Activated T-cell treated with anti-CD3 and anti-CD28 coated beads, Interleukin-2, amount 50 U/mL, for 72 hours (primary cell): ENCODE results near the gene BAG2. TPM values are rescaled to one million over a fixed set of nuclear protein-coding genes. Genes with fewer than 3 reads are reported as not detected.

ENCODE experiments used
- ATAC-seq, 2 donors: fragments of 150-1000 bp; cut with Tn5 transposase; replicated peaks in 1 of 2; 2 replicates each; pipeline ENCODE4 v1.10.0; 2021; ENCODE audit warnings: moderate library complexity in 2 of 2, mild to moderate bottlenecking in 1 of 2
- DNase-seq, 2 donors: peaks; one replicate each; pipeline ENCODE4 v3.0.0; 2021 to 2022; ENCODE audit warnings: mixed read lengths in 1 of 2
- H3K27ac Mint-ChIP-seq: one replicate; pipeline ENCODE4 v1.8.0; 2022; ENCODE audit warnings: mild to moderate bottlenecking, moderate library complexity, mixed read lengths
- H3K27me3 Mint-ChIP-seq: one replicate; pipeline ENCODE4 v1.8.0; 2022; ENCODE audit warnings: low read depth, mixed read lengths
- H3K36me3 Mint-ChIP-seq, 2 donors: one replicate each; pipeline ENCODE4 v1.8.0; 2022; ENCODE audit warnings: mixed read lengths in 2 of 2, mild to moderate bottlenecking in 1 of 2; ENCODE audit not compliant: insufficient read depth in 2 of 2
- H3K4me1 Mint-ChIP-seq: one replicate; pipeline ENCODE4 v1.8.0; 2022; ENCODE audit warnings: low read depth, mixed read lengths
- H3K4me3 Mint-ChIP-seq, 2 donors: one replicate each; pipeline ENCODE4 v1.8.0; 2022; ENCODE audit warnings: mild to moderate bottlenecking in 2 of 2, mixed read lengths in 2 of 2, moderate library complexity in 2 of 2
- H3K9me3 Mint-ChIP-seq, 2 donors: one replicate each; pipeline ENCODE4 v1.8.0; 2022; ENCODE audit warnings: mixed read lengths in 2 of 2
- total RNA-seq, 2 donors: library from RNA; stranded (reverse); gene quantifications; one replicate each; pipeline ENCODE4 v1.2.3, GENCODE V29; 2022

Gene BAG2
- total RNA-seq, 2 donors from 2014 or later, result 5.5 to 5.8 TPM

- Mint-ChIP-seq H3K27me3 (no peaks in the 10 kb centered on the region), H3K27ac (peak overlapping the region; percentile 37), H3K36me3 (peaks cover 0 to 14% of the 10 kb centered on the region in 2 donors), H3K4me3 (no peak overlapping the region), H3K9me3 (no peaks in the 10 kb centered on the region), H3K4me1 (peaks cover 6% of the 10 kb centered on the region)
- no peak for DNase-seq
- ATAC-seq, result no peak
Observed at GRCh38 chr6:57182017-57182432, 9.9 kb downstream of the BAG2 start.

DNA sequence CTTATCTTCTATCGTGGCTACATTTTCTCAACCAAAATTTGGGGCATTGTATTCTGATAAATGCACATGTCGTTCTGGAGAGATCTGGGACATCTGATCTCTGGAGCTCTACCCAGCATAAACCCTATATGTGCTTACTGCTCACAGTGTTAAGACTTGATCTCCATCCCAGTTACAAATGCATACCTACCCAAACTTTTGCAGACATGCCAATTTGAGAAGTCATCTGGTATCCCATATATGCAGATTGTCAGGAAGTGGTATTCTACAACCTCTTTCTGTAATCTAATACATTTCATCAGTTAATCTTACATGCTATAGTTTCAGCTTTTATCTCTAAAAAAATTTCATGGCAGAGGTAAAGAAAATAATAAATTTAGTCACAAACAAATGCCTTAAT is 11.2 kb downstream of the BAG2 start:
- H3K4me3 Mint-ChIP-seq, result no peak overlapping the region
- no peak for ATAC-seq
- no peak for DNase-seq
- H3K27me3 Mint-ChIP-seq, result no peaks in the 10 kb centered on the region
- H3K4me1 Mint-ChIP-seq, result peaks cover 6% of the 10 kb centered on the region
- no peak overlapping the region for H3K27ac Mint-ChIP-seq
- peaks cover 0 to 14% of the 10 kb centered on the region in 2 donors for H3K36me3 Mint-ChIP-seq
- H3K9me3 Mint-ChIP-seq, result no peaks in the 10 kb centered on the region

- ATAC-seq, result no peak
Observed at GRCh38 chr6:57190140-57190539, 18.0 kb downstream of the BAG2 start.

DNA sequence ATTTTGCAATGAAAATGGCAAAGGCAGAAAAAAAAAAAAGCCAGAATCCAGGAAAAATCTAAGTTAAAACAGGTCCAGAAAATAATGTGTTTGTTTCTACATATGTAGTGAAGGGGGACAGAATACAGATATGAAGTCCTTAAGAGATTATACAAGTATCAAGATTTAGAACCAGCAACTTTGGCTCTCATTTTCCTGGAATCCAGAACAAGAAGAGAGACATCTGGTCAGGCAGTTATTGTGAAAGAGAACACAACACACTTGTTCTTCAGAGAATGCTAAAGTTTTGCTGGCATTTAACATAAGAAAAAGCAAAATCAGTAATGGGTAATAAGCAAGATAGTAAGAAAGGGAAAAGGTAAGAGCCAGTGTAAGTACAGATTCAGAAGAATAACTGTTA is 21.1 kb downstream of the BAG2 start:
- no peaks in the 10 kb centered on the region for H3K4me1 Mint-ChIP-seq
- DNase-seq (no peak), ATAC-seq (no peak)
- no peaks in the 10 kb centered on the region for H3K9me3 Mint-ChIP-seq
- no peak overlapping the region for H3K4me3 Mint-ChIP-seq
- peaks cover 0 to 6% of the 10 kb centered on the region in 2 donors for H3K36me3 Mint-ChIP-seq
- H3K27ac Mint-ChIP-seq, result no peak overlapping the region
- H3K27me3 Mint-ChIP-seq, result no peaks in the 10 kb centered on the region

More at GRCh38 chr6:57190140-57190539, 18.0 kb downstream of the BAG2 start:
- Mint-ChIP-seq H3K4me1 (no peaks in the 10 kb centered on the region), H3K4me3 (no peak overlapping the region), H3K9me3 (no peaks in the 10 kb centered on the region), H3K27me3 (no peaks in the 10 kb centered on the region), H3K36me3 (peaks cover 0 to 6% of the 10 kb centered on the region in 2 donors), H3K27ac (no peak overlapping the region)
- no peak for DNase-seq

DNA sequence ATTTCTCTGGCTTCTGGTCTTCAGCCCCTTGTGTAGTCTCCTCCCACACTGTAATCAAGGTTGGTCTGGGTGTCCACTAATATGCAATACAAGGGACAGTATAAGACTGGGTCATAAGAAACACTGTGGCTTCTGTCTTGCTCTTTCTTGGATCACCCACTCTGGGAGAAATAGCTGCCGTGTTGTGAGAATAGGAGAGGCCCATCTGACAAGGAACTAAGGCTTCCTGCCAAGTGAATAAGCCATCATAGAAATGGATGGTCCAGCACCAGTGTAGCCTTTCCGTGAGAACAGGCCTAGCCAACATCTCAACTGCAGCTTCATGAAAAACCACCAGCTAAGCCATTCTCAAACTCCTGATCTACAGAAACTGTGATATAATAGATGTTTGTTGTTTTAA is 23.3 kb downstream of the BAG2 start:
- H3K27me3 Mint-ChIP-seq, result no peaks in the 10 kb centered on the region
- H3K36me3 Mint-ChIP-seq, result peaks cover 0 to 6% of the 10 kb centered on the region in 2 donors
- DNase-seq, result no peak
- no peaks in the 10 kb centered on the region for H3K4me1 Mint-ChIP-seq
- no peak overlapping the region for H3K27ac Mint-ChIP-seq
- H3K9me3 Mint-ChIP-seq, result no peaks in the 10 kb centered on the region
- no peak overlapping the region for H3K4me3 Mint-ChIP-seq
- ATAC-seq, result no peak

GRCh38 chr6:57198926-57199636 is 27.0 kb downstream of the BAG2 start:
- Mint-ChIP-seq H3K4me1 (no peaks in the 10 kb centered on the region), H3K4me3 (no peak overlapping the region), H3K36me3 (peaks cover 0 to 3% of the 10 kb centered on the region in 2 donors), H3K27ac (no peak overlapping the region), H3K9me3 (no peaks in the 10 kb centered on the region), H3K27me3 (no peaks in the 10 kb centered on the region)
- no peak for DNase-seq
- no peak for ATAC-seq

DNA sequence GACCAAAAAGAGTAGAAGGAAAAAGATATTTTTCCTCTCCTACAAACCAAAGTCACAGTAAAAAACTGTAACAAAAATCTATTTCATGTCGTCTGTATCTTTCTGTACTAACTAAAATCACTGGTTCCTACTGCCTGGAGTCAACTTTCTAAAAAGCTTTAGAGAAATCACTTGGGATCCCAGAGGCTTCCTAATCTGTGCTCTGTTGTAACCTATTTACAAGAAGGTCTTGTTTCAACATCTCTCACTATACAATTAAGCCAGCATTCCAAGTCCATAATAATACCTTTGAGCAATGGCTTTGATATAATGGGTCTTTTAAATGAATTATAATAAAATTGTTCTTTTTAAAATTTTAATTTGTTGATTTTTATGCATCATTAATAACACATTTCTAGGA is 29.6 kb downstream of the BAG2 start:
- Mint-ChIP-seq H3K9me3 (no peaks in the 10 kb centered on the region), H3K4me3 (no peak overlapping the region)
- no peak for ATAC-seq

GRCh38 chr6:57205550-57206328 is 33.6 kb downstream of the BAG2 start:
- no peak for ATAC-seq
- H3K27me3 Mint-ChIP-seq, result no peaks in the 10 kb centered on the region
- H3K9me3 Mint-ChIP-seq, result no peaks in the 10 kb centered on the region
- no peak overlapping the region for H3K27ac Mint-ChIP-seq
- no peak overlapping the region for H3K4me3 Mint-ChIP-seq
- H3K4me1 Mint-ChIP-seq, result peaks cover 32% of the 10 kb centered on the region
- DNase-seq, result no peak
- H3K36me3 Mint-ChIP-seq, result no peaks in the 10 kb centered on the region

More for the DNA sequence above, 29.6 kb downstream of the BAG2 start:
- H3K27me3 Mint-ChIP-seq, result no peaks in the 10 kb centered on the region
- no peak for DNase-seq
- no peak overlapping the region for H3K27ac Mint-ChIP-seq
- H3K36me3 Mint-ChIP-seq, result peaks cover 0 to under 1% of the 10 kb centered on the region in 2 donors
- H3K4me1 Mint-ChIP-seq, result peaks cover 12% of the 10 kb centered on the region

GRCh38 chr6:57207141-57207540 is 35.0 kb downstream of the BAG2 start:
- H3K36me3 Mint-ChIP-seq, result no peaks in the 10 kb centered on the region
- peak overlapping the region in 1 of 2 donors; percentile 27 for H3K4me3 Mint-ChIP-seq
- no peak for DNase-seq
- H3K27me3 Mint-ChIP-seq, result no peaks in the 10 kb centered on the region
- H3K4me1 Mint-ChIP-seq, result peaks cover 32% of the 10 kb centered on the region
- no peak overlapping the region for H3K27ac Mint-ChIP-seq
- peak; percentile 72 to 80 for ATAC-seq
- no peaks in the 10 kb centered on the region for H3K9me3 Mint-ChIP-seq

GRCh38 chr6:57207872-57208271 is 35.7 kb downstream of the BAG2 start:
- H3K27ac Mint-ChIP-seq, result peak overlapping the region; percentile 62
- H3K4me3 Mint-ChIP-seq, result peak overlapping the region; percentile 20 to 46
- H3K36me3 Mint-ChIP-seq, result no peaks in the 10 kb centered on the region
- DNase-seq (no peak), ATAC-seq (peak; percentile 85 to 89)
- no peaks in the 10 kb centered on the region for H3K27me3 Mint-ChIP-seq
- no peaks in the 10 kb centered on the region for H3K9me3 Mint-ChIP-seq
- H3K4me1 Mint-ChIP-seq, result peaks cover 32% of the 10 kb centered on the region

GRCh38 chr6:57209030-57209429 is 36.9 kb downstream of the BAG2 start:
- no peaks in the 10 kb centered on the region for H3K27me3 Mint-ChIP-seq
- no peaks in the 10 kb centered on the region for H3K9me3 Mint-ChIP-seq
- no peak overlapping the region for H3K4me3 Mint-ChIP-seq
- H3K36me3 Mint-ChIP-seq, result no peaks in the 10 kb centered on the region
- DNase-seq, result no peak
- H3K4me1 Mint-ChIP-seq, result peaks cover 39% of the 10 kb centered on the region
- no peak for ATAC-seq
- no peak overlapping the region for H3K27ac Mint-ChIP-seq

DNA sequence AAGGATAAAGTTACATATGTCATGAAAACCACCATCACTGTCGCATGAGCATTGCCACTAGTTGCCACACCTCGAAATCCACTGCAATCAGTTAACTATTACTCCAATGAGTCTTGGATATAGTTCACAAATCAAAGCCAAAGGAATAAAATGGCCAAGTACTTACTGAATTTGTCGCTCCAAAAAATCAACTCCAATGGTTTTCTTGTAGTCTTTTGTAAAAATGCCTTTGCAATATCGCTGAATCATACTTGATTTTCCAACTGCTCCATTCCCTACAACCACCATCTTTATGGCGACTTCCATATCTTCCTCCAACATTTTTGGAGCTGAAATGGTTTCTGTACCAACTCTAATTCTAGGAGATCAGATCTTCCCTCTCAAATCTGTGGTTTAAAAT is 37.9 kb downstream of the BAG2 start:
- Mint-ChIP-seq H3K27me3 (no peaks in the 10 kb centered on the region), H3K4me3 (no peak overlapping the region), H3K27ac (no peak overlapping the region), H3K36me3 (peaks cover 4 to 5% of the 10 kb centered on the region in 2 donors), H3K4me1 (peaks cover 49% of the 10 kb centered on the region), H3K9me3 (peaks cover 2 to 5% of the 10 kb centered on the region in 2 donors)
- no peak for ATAC-seq
- DNase-seq, result no peak

DNA sequence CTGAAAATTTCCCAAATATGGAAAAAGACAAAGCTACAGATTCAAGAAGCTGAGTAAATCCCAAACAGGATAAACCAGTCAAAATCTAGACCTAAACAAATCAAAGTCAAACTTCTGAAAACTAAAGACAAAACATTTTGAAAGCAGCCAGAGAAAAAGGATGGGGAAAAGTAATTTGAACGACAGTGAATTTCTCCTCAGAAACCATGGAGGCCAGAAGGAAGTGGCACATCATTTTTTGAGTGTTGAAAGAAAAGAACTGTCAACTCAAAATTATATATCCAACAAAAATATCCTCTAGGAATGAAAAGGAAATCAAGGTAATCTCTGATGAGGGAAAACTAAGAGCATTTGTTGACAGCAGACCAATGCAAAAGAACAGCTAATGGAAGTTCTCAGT is 43.1 kb downstream of the BAG2 start:
- no peak for DNase-seq
- peaks cover 12% of the 10 kb centered on the region for H3K27me3 Mint-ChIP-seq
- peaks cover 3 to 5% of the 10 kb centered on the region in 2 donors for H3K9me3 Mint-ChIP-seq
- H3K4me1 Mint-ChIP-seq, result peaks cover 25% of the 10 kb centered on the region
- H3K4me3 Mint-ChIP-seq, result no peak overlapping the region
- H3K36me3 Mint-ChIP-seq, result peaks cover 7% of the 10 kb centered on the region in 2 donors
- H3K27ac Mint-ChIP-seq, result no peak overlapping the region
- ATAC-seq, result no peak
